Panc1 (cell line): ENCODE data around the gene LANCL2. TPM values are rescaled to one million over a fixed set of nuclear protein-coding genes. Genes with fewer than 3 reads are reported as not detected.
"Not testable (repeated sequence)": the region's sequence is repeated elsewhere in the genome, so short reads cannot be mapped to it uniquely, and the experiment has no call there.

Source experiments
- ATAC-seq: fragments of 200-7000 bp; cut with Tn5 transposase; 2 replicates; pipeline ENCODE4 v1.9.1; 2020; ENCODE audit warnings: mild to moderate bottlenecking, moderate library complexity
- BruUV-seq: library from RNA; stranded (reverse); fragments of 400-500 nt; replicated peaks from 2 replicates; lab custom pipeline; 2021; lab: Mats Ljungman, UMichigan
- CTCF ChIA-PET: fragments of 300-600 bp; sonication (Branson Sonifier 250); formaldehyde crosslinking; loops from one replicate; lab custom pipeline; 2022; ENCODE audit warnings: antibody characterized with exemption; lab: Charles Lee
- POLR2A ChIA-PET: fragments of 300-600 bp; sonication (Branson Sonifier 250); formaldehyde crosslinking; loops from one replicate; lab custom pipeline; 2022; ENCODE audit warnings: antibody characterized with exemption; lab: Charles Lee
- DNase-seq: peaks from one replicate; pipeline ENCODE4 v3.0.0-alpha.2; 2010; ENCODE audit warnings: low read depth, low spot score
- H3K27ac ChIP-seq: 2 replicates; pipeline ENCODE4 v1.5.1; 2011; ENCODE audit warnings: mild to moderate bottlenecking, low read length, inconsistent platforms
- H3K27me3 ChIP-seq: fragments of 200-500 bp; sonication (Bioruptor generic); 2 replicates; pipeline ENCODE4 v1.6.0; 2014; ENCODE audit warnings: low read length, inconsistent platforms; ENCODE audit not compliant: control insufficient read depth, insufficient read depth
- H3K36me3 ChIP-seq: fragments of 200-500 bp; sonication (Bioruptor generic); 2 replicates; pipeline ENCODE4 v1.5.1; 2014; ENCODE audit warnings: inconsistent platforms, mild to moderate bottlenecking, low read length, moderate library complexity; ENCODE audit not compliant: control insufficient read depth, insufficient read depth
- H3K4me1 ChIP-seq: 2 replicates; pipeline ENCODE4 v1.5.1; 2011; ENCODE audit warnings: inconsistent platforms, mild to moderate bottlenecking, low read length, moderate library complexity; ENCODE audit not compliant: control insufficient read depth, insufficient read depth
- H3K4me3 ChIP-seq, 2 experiments: 2 replicates each; pipeline ENCODE4 v1.5.1; 2011 to 2012; ENCODE audit warnings: low read depth in 2 of 2, low read length in 2 of 2, mild to moderate bottlenecking in 2 of 2, inconsistent platforms in 1 of 2, moderate library complexity in 1 of 2
- H3K9me3 ChIP-seq: fragments of 200-500 bp; sonication (Bioruptor generic); 2 replicates; pipeline ENCODE4 v1.5.1; 2014; ENCODE audit warnings: low read depth, mild to moderate bottlenecking, inconsistent platforms, low read length, moderate library complexity; ENCODE audit not compliant: control insufficient read depth, insufficient read depth
- CTCF ChIP-seq: fragments of 450-650 bp; IDR thresholded peaks from 2 replicates; pipeline ENCODE4 v1.5.1; 2017; ENCODE audit warnings: mild to moderate bottlenecking
- POLR2AphosphoS5 ChIP-seq: IDR thresholded peaks from 2 replicates; pipeline ENCODE4 v1.6.1; 2012; ENCODE audit warnings: mild to moderate bottlenecking, low read depth, low read length, moderate library complexity
- REST ChIP-seq, 2 experiments: IDR thresholded peaks; 2 replicates each; pipeline ENCODE4 v1.6.1; 2011 to 2012; ENCODE audit warnings: low read depth in 2 of 2, control low read depth in 1 of 2, low read length in 1 of 2, mild to moderate bottlenecking in 1 of 2, moderate library complexity in 1 of 2; ENCODE audit not compliant: insufficient read depth in 1 of 2
- SIN3A ChIP-seq: IDR thresholded peaks from 2 replicates; pipeline ENCODE4 v1.6.1; 2012; ENCODE audit warnings: low read depth, mild to moderate bottlenecking, low read length, moderate library complexity, borderline replicate concordance; ENCODE audit not compliant: insufficient read depth
- TCF7L2 ChIP-seq: IDR thresholded peaks from 2 replicates; pipeline ENCODE4 v1.6.1; 2011; ENCODE audit warnings: mild to moderate bottlenecking, low read depth, low read length, inconsistent platforms
- in situ Hi-C: cut with HindIII; loops from 2 replicates; pipeline ENCODE4 v1.10.0; 2016; ENCODE audit warnings: low sequenced_read_pairs, low pct_unique_long_range_greater_than_20kb
- intact Hi-C: fragments of 100-400 bp; cut with micrococcal nuclease; formaldehyde crosslinking; loops from one replicate; pipeline ENCODE4 v1.10.0; 2022; ENCODE audit not compliant: unreplicated experiment
- total RNA-seq: library from RNA; stranded (reverse); gene quantifications from one replicate; pipeline ENCODE4 v1.2.1, GENCODE V29; 2021; ENCODE audit not compliant: unreplicated experiment

The LANCL2 gene
- total RNA-seq, 1 experiment from 2014 or later, result 30.6 TPM

GRCh38 chr7:55350281-55350680, 14.9 kb upstream of the LANCL2 start:
- ChIA-PET CTCF (no interaction called here), POLR2A (no interaction called here)
- Histone ChIP-seq H3K4me3 (no peak overlapping the region), H3K9me3 (no peaks in the 10 kb centered on the region), H3K27ac (no peak overlapping the region), H3K4me1 (no peaks in the 10 kb centered on the region), H3K36me3 (no peaks in the 10 kb centered on the region), H3K27me3 (peaks cover 6% of the 10 kb centered on the region; the same call in 1 of the 2 replicates)
- intact Hi-C loops (no loop called here), in situ Hi-C loops (no loop called here)
- no peak for TF ChIP-seq POLR2AphosphoS5
- no peak for TF ChIP-seq CTCF
- no peak for TF ChIP-seq SIN3A
- no peak for TF ChIP-seq REST (IDR thresholded peaks at IDR 0.05; ENCODE audit: insufficient read depth in 1 of 2, low read depth in 2 of 2, low read length in 1 of 2)
- no peak for TF ChIP-seq TCF7L2
- no peak for DNase-seq
- ATAC-seq, result no peak
- no TSS peak for BruUV-seq

- H3K27me3 ChIP-seq, result peaks cover 6% of the 10 kb centered on the region; the same call in 1 of the 2 replicates
- ATAC-seq (no peak), DNase-seq (no peak)
- in situ Hi-C loops (no loop called here), intact Hi-C loops (no loop called here)
- H3K9me3 ChIP-seq, result no peaks in the 10 kb centered on the region
- TF ChIP-seq SIN3A (no peak), CTCF (no peak), TCF7L2 (no peak), REST (IDR thresholded peaks at IDR 0.05; ENCODE audit: insufficient read depth in 1 of 2, low read depth in 2 of 2, low read length in 1 of 2) (no peak), POLR2AphosphoS5 (no peak)
- BruUV-seq, result no TSS peak
- no peaks in the 10 kb centered on the region for H3K36me3 ChIP-seq
- no peaks in the 10 kb centered on the region for H3K4me1 ChIP-seq
- no peak overlapping the region for H3K4me3 ChIP-seq
- POLR2A ChIA-PET, result interaction anchor here (0.6 kb wide), 1 partner anchor 46 kb away, joined by 3 read pairs; no protein-coding TSS in a partner anchor
- no peak overlapping the region for H3K27ac ChIP-seq
- CTCF ChIA-PET, result no interaction called here
These were observed 13.9 kb upstream of the LANCL2 start for GRCh38 chr7:55351263-55351662.

GRCh38 chr7:55352947-55353273, 12.2 kb upstream of the LANCL2 start:
- H3K27ac ChIP-seq, H3K4me3 ChIP-seq, BruUV-seq, POLR2A ChIA-PET, in situ Hi-C loops, H3K36me3 ChIP-seq, H3K4me1 ChIP-seq, CTCF ChIA-PET, H3K9me3 ChIP-seq, intact Hi-C loops, ATAC-seq, DNase-seq: not testable (repeated sequence)
- peaks cover 12% of the 10 kb centered on the region for H3K27me3 ChIP-seq
